ENCODE data around the gene ING4. TPM values are rescaled to one million over a fixed set of nuclear protein-coding genes. Genes with fewer than 3 reads are reported as not detected.

The ING4 gene
- polyA plus RNA-seq, 2 of the 4 experiments (the other 2 are of a cell fraction): 19.5 to 36.5 TPM

DNA sequence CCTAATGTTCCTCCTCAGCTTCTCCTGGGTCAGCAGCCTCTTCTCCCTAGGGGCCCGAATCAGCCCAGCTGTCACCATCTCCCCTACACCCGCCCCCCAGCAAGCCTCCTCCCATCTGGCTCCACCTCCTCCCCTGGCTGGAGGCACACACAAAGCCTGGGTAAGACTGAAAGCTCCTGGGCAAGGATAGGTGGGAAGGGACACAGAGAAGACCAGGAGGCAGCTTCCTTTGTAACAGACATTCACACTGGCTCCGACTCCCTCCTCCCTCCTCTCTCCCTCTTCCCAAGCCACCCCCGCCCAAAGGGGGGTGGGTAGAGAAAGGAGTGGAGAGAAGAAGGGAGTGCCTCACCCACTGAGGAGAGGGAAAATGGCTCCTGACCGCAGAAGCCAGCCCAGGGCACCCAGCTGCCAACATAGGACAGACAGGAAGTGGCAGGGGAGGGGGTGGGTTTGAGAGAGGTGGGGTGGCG is 59.8 kb downstream of the ING4 start:
- TF ChIP-seq PHF8 (IDR thresholded peaks at IDR 0.05; ENCODE audit: borderline replicate concordance, low read depth) (no peak), CBX8 (IDR thresholded peaks at IDR 0.05) (no peak), BHLHE40 (IDR thresholded peaks at IDR 0.05; ENCODE audit: low read depth, low read length) (no peak), ZFP36 (IDR thresholded peaks at IDR 0.05; ENCODE audit: borderline replicate concordance, partially characterized antibody) (no peak), ZNF302 (CRISPR knock-in tag; IDR thresholded peaks at IDR 0.05) (no peak)
- TF ChIP-seq, protein P1, sequence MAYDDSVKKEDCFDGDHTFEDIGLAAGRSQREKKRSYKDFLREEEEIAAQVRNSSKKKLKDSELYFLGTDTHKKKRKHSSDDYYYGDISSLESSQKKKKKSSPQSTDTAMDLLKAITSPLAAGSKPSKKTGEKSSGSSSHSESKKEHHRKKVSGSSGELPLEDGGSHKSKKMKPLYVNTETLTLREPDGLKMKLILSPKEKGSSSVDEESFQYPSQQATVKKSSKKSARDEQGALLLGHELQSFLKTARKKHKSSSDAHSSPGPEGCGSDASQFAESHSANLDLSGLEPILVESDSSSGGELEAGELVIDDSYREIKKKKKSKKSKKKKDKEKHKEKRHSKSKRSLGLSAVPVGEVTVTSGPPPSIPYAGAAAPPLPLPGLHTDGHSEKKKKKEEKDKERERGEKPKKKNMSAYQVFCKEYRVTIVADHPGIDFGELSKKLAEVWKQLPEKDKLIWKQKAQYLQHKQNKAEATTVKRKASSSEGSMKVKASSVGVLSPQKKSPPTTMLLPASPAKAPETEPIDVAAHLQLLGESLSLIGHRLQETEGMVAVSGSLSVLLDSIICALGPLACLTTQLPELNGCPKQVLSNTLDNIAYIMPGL (CRISPR knock-in tag; IDR thresholded peaks at IDR 0.05; ENCODE audit: borderline replicate concordance): no peak
- TF ChIP-seq, protein P2, sequence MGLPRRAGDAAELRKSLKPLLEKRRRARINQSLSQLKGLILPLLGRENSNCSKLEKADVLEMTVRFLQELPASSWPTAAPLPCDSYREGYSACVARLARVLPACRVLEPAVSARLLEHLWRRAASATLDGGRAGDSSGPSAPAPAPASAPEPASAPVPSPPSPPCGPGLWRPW (IDR thresholded peaks at IDR 0.05): no peak
- TF ChIP-seq, protein P3, sequence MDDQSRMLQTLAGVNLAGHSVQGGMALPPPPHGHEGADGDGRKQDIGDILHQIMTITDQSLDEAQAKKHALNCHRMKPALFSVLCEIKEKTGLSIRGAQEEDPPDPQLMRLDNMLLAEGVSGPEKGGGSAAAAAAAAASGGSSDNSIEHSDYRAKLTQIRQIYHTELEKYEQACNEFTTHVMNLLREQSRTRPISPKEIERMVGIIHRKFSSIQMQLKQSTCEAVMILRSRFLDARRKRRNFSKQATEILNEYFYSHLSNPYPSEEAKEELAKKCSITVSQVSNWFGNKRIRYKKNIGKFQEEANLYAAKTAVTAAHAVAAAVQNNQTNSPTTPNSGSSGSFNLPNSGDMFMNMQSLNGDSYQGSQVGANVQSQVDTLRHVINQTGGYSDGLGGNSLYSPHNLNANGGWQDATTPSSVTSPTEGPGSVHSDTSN (IDR thresholded peaks at IDR 0.05): no peak
- Histone ChIP-seq H3K9me3 (no peaks in the 10 kb centered on the region), H3K4me1 (peaks cover 36% of the 10 kb centered on the region), H3K27ac (0 out of 6 replicates have a peak overlapping the region, but pooled peaks of 1 of the 2 experiments have one; percentile 7), H3K4me3 (no peak overlapping the region), H3K4me2 (peak overlapping the region; percentile 97; the same call in 1 of the 3 replicates)
- 77% methylated on average over 6 of the region's 6 CpGs for WGBS (ENCODE audit: missing lambda C conversion rate)
- ChIA-PET POLR2A (no interaction called here), CTCF (interaction anchor here (0.8 to 2.1 kb wide), 7 partner anchors 11 to 231 kb away, joined by 3 to 4 read pairs (median 4); no protein-coding TSS in a partner anchor)
- no peak for FAIRE-seq
- ATAC-seq: no peak
- no peak for DNase-seq (ENCODE audit: low read depth in 1 of 2, low spot score in 1 of 2)

DNA sequence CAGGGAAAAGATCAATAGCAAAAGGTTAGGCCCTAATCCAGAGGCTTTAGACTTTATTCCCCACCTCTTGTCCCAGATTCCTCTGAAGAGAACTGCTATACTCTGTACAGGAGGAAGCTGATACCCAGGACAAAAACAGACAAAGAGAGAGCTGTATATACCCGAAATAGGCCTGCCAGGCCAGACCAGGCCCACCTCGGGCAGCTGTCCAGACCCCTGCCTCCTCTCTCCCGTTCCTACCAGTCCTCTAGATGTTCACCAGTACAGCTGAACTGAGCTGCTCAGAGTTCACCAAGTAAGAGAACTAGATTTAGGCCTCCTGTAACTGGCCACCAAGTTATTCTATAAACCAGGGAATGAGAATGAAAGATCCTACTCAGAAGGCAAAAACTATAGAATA is 60.4 kb downstream of the ING4 start:
- no peaks in the 10 kb centered on the region for H3K9me3 ChIP-seq
- no peak overlapping the region for H3K27ac ChIP-seq
- CTCF ChIA-PET: interaction anchor here (0.8 to 2.1 kb wide), 11 partner anchors 10 to 232 kb away, joined by 3 to 4 read pairs (median 4); no protein-coding TSS in a partner anchor
- no peak for ATAC-seq
- no peak overlapping the region for H3K4me2 ChIP-seq
- no peak for DNase-seq (ENCODE audit: low read depth in 1 of 2, low spot score in 1 of 2)
- 80% methylated on average over 3 of the region's 3 CpGs for WGBS (ENCODE audit: missing lambda C conversion rate)
- POLR2A ChIA-PET: no interaction called here
- no peak overlapping the region for H3K4me3 ChIP-seq
- FAIRE-seq: no peak
- peaks cover 30% of the 10 kb centered on the region for H3K4me1 ChIP-seq
- TF ChIP-seq GATA3 (IDR thresholded peaks at IDR 0.05; ENCODE audit: borderline replicate concordance) (no peak), ZFP36 (IDR thresholded peaks at IDR 0.05; ENCODE audit: borderline replicate concordance, partially characterized antibody) (no peak), KDM5A (IDR thresholded peaks at IDR 0.05) (no peak), CBX2 (IDR thresholded peaks at IDR 0.05; ENCODE audit: borderline replicate concordance, low read depth) (no peak), FOSB (CRISPR knock-in tag; IDR thresholded peaks at IDR 0.05) (no peak), NFE2L2 (conservative IDR thresholded peaks at IDR 0.05; ENCODE audit: low read length) (no peak), MYC (IDR thresholded peaks at IDR 0.05; ENCODE audit: borderline replicate concordance, low read length) (no peak), PHF8 (IDR thresholded peaks at IDR 0.05; ENCODE audit: borderline replicate concordance, low read depth) (no peak), MAZ (IDR thresholded peaks at IDR 0.05; ENCODE audit: borderline replicate concordance, low read depth, low read length) (no peak), RNF2 (IDR thresholded peaks at IDR 0.05; ENCODE audit: borderline replicate concordance, low read depth) (no peak), RAD21 (conservative IDR thresholded peaks at IDR 0.05 in 1 of 2, IDR thresholded peaks at IDR 0.05 in 1 of 2) (no peak), EP300 (IDR thresholded peaks at IDR 0.05) (no peak), HDAC2 (IDR thresholded peaks at IDR 0.05) (no peak), HOXB5 (CRISPR knock-in tag; IDR thresholded peaks at IDR 0.05) (no peak), EHMT2 (IDR thresholded peaks at IDR 0.05; ENCODE audit: low read depth) (no peak)
- TF ChIP-seq, protein P4, sequence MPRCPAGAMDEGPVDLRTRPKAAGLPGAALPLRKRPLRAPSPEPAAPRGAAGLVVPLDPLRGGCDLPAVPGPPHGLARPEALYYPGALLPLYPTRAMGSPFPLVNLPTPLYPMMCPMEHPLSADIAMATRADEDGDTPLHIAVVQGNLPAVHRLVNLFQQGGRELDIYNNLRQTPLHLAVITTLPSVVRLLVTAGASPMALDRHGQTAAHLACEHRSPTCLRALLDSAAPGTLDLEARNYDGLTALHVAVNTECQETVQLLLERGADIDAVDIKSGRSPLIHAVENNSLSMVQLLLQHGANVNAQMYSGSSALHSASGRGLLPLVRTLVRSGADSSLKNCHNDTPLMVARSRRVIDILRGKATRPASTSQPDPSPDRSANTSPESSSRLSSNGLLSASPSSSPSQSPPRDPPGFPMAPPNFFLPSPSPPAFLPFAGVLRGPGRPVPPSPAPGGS (IDR thresholded peaks at IDR 0.05): no peak
- TF ChIP-seq, protein P5, sequence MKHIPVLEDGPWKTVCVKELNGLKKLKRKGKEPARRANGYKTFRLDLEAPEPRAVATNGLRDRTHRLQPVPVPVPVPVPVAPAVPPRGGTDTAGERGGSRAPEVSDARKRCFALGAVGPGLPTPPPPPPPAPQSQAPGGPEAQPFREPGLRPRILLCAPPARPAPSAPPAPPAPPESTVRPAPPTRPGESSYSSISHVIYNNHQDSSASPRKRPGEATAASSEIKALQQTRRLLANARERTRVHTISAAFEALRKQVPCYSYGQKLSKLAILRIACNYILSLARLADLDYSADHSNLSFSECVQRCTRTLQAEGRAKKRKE (CRISPR knock-in tag; IDR thresholded peaks at IDR 0.05; ENCODE audit: low read depth): no peak
- TF ChIP-seq, protein P6, sequence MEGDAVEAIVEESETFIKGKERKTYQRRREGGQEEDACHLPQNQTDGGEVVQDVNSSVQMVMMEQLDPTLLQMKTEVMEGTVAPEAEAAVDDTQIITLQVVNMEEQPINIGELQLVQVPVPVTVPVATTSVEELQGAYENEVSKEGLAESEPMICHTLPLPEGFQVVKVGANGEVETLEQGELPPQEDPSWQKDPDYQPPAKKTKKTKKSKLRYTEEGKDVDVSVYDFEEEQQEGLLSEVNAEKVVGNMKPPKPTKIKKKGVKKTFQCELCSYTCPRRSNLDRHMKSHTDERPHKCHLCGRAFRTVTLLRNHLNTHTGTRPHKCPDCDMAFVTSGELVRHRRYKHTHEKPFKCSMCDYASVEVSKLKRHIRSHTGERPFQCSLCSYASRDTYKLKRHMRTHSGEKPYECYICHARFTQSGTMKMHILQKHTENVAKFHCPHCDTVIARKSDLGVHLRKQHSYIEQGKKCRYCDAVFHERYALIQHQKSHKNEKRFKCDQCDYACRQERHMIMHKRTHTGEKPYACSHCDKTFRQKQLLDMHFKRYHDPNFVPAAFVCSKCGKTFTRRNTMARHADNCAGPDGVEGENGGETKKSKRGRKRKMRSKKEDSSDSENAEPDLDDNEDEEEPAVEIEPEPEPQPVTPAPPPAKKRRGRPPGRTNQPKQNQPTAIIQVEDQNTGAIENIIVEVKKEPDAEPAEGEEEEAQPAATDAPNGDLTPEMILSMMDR (IDR thresholded peaks at IDR 0.05): no peak

Data from A549 (cell line).